Activated gamma-delta T cell (primary cell): Measurements from ENCODE around the gene RBM20.
"Not testable (repeated sequence)": the region's sequence is repeated elsewhere in the genome, so short reads cannot be mapped to it uniquely, and the experiment has no call there.

Experiments
- DNase-seq: peaks from one replicate; lab custom pipeline; 2025; lab: John Stamatoyannopoulos, UW

The RBM20 gene

DNA sequence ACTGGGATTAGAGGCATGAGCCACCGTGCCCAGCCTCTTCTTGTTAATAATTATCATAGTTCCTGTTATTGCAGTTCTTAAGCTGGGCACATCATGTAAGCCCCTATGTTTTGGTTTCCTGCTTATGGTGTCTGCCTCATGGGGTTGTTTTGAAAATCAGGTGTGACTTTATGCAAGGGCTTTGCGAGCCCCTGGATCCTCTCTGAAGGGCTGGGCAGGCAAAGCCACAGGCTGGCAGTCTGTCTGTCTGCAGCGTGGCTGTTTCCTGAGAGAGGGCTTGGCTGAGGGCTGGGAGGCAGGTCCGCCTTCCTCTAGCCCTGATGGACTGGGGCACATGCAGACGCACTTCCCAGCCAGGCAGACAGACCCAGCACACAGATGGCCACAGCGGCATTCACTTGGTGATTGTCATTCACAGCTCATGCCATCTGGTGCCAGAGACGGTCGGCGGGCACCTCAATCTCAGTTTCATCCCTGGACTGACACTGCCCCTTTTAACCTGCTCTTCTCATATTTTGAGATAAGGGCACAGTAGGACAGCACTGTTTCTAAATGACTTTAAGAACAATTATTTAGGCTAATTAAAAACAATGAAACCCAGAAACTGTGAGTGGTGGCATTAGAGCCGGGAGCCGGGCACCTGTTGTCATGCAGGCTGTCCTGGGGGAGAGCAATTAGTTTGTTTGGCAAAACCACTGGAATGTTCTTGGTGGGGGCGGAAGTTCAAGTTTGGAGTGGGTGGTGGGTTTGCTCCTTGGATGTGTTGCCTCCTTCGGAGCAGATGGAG is 35.5 kb downstream of the RBM20 start:
- no peak for DNase-seq

DNA sequence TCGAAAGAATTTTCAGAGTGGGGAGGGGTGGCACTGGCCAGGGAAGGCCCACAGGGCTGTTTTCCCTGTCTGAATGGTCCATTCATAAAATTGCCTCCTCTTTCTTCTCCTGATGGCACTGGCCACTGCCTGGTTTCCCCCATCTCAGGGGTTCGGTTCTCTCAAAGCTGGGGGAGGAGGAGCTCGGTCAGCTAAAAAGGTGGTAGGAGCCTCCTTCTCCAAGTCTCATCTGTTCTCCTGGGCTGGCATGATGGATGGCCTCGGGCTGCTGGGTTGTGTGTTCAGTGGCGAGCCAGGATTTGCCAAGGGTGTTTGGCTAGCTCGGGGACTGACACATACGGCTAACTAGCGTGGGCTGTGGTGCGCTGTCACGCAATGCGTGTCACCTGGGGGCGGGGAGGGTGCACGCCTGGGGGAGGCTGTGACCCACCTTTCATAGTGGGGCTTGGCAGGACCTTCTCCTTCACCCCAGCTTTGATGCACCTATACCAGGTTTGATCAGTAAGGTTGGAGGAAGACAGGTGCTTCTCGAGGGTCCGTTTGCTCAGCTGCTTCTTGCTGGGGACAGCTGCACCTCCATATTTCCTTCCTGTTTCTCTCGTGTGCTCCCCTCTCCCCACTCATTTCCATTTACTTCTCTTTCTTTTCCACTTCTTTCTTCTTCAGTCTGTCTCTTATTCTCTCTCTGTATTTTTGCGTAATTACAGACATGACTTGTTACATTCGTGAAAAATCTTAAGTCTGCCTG is 36.3 kb downstream of the RBM20 start:
- DNase-seq, result no peak

- DNase-seq, result no peak
Measured at GRCh38 chr10:110681023-110681681, 37.0 kb downstream of the RBM20 start.

GRCh38 chr10:110682348-110682747 is 38.2 kb downstream of the RBM20 start:
- no peak for DNase-seq

DNA sequence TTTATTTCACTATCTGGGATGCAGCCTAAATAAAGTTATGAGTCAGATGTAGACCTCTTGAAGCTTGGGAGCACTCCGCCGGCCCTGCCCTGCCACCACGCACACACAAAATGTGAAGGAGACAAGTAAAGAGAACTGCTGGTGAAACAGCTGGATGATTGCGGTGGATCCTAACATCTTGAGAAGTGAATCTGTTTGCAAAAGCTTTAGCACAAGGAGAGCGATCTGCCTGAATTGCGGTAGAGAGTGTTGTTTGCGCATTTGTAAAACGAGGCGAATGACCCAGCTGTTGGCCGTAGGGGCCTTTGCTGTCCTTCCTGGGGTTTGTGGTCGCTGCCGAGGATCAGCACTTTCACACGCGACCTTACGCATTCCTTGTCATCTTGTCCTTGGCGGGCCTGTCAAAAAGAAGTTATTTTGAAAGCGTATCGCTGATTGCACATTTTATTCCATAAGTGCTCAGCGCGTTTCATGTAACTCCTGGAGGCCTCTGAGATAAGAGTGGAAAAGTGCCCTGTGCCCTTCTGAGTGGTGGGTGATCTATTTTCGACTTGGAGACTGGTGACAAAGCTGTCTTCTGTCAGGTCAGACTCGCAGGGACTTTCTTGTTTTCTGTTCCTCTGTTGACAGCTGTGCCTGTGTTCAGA is 40.8 kb downstream of the RBM20 start:
- no peak for DNase-seq

- no peak for DNase-seq
Measured at GRCh38 chr10:110686047-110686446, 41.9 kb downstream of the RBM20 start.

- no peak for DNase-seq
Measured at GRCh38 chr10:110686949-110687348, 42.8 kb downstream of the RBM20 start.

DNA sequence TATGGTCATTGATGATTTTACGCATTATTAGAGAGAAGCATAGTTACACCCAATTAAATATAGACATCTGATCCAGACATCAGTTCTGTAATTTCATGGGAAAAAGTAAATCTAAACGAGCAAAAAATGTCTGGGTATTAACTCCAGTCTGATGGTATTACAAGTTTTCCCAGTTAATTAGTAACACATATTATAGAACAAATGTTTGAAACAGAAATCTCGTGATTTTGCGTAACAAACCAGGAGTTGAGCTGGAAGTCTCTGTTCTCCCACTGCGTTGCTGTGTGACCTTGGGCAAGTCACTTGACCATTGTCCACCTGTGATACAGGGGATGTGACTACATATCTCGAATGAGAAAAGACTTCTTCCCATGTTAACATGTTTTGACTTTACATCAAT is 43.3 kb downstream of the RBM20 start:
- no peak for DNase-seq

DNA sequence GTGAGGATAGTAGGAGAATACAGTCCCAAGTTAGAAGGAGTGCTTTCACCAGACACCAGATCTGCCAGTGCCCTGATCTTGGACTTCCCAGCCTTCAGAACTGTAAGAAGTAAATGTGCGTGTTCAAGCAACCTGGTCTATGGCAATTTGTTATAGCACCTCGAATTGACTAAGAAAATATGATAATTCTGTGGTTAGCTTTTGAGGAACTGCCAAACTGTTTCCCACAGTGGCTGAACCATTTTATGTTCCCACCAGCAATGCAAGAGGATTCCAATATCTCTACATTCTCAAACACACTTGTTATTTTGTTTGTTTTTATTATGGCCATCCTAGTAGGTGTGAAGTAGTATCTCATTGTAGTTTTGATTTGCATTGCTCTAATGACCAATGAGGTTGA is 47.0 kb downstream of the RBM20 start:
- DNase-seq, result no peak

GRCh38 chr10:110694263-110694662 is 50.1 kb downstream of the RBM20 start:
- no peak for DNase-seq

- DNase-seq, result no peak
Measured at GRCh38 chr10:110694820-110695538, 50.8 kb downstream of the RBM20 start.

DNA sequence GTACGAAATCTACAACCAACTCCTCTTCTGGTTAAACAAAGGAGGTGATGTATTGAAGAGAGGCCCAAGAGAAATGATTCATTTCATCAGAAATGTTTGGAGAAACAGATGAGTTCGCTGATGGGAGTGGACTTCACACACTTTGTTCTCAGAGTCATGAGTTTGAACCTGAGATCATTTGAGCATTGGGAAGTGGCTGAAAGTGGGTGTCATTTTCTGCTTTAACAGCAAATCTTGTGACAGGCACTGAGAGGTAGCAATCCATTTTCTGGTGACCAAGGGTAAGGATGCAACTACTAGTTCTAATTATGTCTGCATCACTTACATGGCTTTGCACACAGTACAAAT is 51.4 kb downstream of the RBM20 start:
- no peak for DNase-seq

- no peak for DNase-seq
Measured at GRCh38 chr10:110696436-110696835, 52.3 kb downstream of the RBM20 start.

- no peak for DNase-seq
Measured at GRCh38 chr10:110698340-110698739, 54.2 kb downstream of the RBM20 start.

DNA sequence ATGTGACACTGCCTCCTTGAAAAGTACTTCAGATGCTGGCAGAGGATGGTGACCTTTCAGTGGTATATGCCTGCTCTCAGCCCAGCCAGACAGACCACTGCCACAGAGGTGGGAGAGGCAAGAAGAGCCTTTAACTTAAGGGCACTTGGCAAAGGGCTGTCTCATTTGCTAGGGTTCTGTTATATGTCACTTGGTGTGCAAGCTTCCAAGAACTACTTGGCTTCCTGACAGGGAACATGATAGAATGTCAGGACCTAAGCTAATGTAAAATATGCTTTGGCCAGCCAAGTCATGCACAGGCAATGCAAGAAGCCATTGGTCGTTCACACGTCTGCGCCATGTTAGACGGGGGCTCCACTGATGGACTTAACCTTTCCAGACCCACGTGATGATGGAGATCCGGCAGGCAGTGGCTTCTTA is 54.7 kb downstream of the RBM20 start:
- no peak for DNase-seq

- DNase-seq, result no peak
Measured at GRCh38 chr10:110699859-110700468, 55.8 kb downstream of the RBM20 start.

DNA sequence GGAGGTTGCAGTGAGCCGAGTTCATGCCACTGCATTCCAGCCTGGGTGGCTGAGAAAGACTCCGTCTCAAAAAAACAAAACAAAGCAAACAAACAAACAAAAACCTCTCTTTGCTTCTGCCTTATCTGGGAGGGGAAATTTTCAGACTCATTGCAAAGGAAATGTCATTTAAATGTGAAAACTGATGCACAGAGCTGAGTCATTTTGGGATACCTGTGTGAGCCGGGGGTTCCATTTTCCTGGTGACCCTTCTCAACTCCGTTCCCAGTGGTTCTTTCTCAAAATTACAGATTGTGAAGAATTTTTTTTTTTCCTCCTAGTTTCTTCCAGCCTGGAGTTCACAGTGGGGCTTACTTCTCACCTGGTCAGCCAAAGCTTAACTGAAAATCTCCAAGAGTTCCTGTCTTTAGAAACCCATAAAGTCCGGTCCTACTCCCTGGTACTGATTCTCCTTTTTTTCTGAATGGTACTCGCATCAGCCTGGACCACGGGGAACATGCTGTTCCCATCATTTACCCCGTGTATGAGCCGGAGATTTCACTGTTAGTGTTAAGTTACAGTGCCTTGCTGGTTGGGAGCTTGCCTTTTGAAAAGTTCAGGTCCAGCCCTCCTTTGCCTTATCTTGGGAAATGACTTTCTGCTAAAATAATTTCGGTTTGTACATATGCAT is 56.9 kb downstream of the RBM20 start:
- DNase-seq, result no peak

GRCh38 chr10:110701617-110701971 is 57.5 kb downstream of the RBM20 start:
- no peak for DNase-seq

GRCh38 chr10:110704070-110704469 is 59.9 kb downstream of the RBM20 start:
- DNase-seq, result no peak

DNA sequence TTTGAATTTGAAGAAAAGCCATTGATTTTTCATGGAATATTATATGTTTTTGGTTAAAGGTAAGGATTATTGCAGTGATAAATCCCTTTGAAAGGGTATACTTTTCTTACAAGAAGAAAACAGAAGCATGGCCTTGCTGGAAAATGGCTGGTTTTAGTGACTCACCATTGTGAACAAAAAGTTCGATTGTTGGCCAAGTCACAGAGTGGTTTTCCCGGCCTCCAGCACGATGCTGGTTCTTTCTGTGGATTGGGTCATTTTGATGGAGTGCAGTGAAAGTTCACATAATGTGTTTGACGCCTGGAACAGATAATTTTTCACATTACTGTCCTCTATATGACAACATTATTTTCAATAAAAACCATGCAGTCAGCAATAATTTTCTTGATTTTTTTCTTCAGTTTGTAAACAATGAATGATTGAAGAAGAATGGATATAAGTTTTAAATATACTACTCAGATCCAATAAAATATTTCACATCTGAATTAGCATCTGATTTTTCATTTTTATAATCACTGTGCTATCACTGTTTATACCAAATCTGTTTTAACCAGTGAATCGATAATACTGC is 60.9 kb downstream of the RBM20 start:
- DNase-seq, result no peak

- not testable (repeated sequence) for DNase-seq
Measured at GRCh38 chr10:110705596-110705995, 61.5 kb downstream of the RBM20 start.
